ENCODE data around the gene RSBN1L.

DNA sequence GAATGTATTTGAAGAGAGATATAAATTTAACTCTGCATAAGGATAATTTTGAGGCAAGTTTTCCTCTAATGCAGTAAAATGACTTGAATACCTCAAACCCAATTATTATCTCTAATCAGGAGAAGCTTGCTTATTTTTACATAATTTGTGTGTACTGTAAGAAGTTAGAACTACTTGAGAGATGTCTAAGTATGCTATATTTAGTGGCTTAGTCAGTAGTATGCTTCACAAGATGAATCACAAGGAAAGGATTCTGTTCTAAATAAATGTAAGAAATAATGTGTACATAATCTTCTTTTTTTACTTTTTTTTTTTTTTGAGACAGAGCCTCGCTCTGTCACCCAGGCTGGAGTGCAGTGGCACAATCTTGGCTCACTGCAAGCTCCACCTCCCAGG, 116.0 kb downstream of the RSBN1L start:
- TF ChIP-seq, protein P1, sequence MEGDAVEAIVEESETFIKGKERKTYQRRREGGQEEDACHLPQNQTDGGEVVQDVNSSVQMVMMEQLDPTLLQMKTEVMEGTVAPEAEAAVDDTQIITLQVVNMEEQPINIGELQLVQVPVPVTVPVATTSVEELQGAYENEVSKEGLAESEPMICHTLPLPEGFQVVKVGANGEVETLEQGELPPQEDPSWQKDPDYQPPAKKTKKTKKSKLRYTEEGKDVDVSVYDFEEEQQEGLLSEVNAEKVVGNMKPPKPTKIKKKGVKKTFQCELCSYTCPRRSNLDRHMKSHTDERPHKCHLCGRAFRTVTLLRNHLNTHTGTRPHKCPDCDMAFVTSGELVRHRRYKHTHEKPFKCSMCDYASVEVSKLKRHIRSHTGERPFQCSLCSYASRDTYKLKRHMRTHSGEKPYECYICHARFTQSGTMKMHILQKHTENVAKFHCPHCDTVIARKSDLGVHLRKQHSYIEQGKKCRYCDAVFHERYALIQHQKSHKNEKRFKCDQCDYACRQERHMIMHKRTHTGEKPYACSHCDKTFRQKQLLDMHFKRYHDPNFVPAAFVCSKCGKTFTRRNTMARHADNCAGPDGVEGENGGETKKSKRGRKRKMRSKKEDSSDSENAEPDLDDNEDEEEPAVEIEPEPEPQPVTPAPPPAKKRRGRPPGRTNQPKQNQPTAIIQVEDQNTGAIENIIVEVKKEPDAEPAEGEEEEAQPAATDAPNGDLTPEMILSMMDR (optimal IDR thresholded peaks at IDR 0.05 in 1 of 3, IDR thresholded peaks at IDR 0.05 in 1 of 3, conservative IDR thresholded peaks at IDR 0.05 in 1 of 3; ENCODE audit: extremely low read depth in 1 of 3, insufficient read depth in 2 of 3, low read length in 3 of 3), result no peak
- no peak for TF ChIP-seq EZH2 (IDR thresholded peaks at IDR 0.05; ENCODE audit: low read length)

Data from keratinocyte (primary cell).